NT2/D1 (cell line): ENCODE data around the gene PDS5A.
A peak's percentile ranks its signal among the peaks of the same experiment; 100 is the strongest.
"Not testable (repeated sequence)": the region's sequence is repeated elsewhere in the genome, so short reads cannot be mapped to it uniquely, and the experiment has no call there.

ENCODE experiments used
- DNase-seq: peaks from one replicate; pipeline ENCODE4 v3.0.0-alpha.2; 2011; ENCODE audit warnings: low read depth, low spot score
- H3K27me3 ChIP-seq: 2 replicates; pipeline ENCODE4 v1.6.0; 2011; ENCODE audit warnings: mild to moderate bottlenecking; ENCODE audit not compliant: insufficient read length, insufficient read depth
- H3K36me3 ChIP-seq: 2 replicates; pipeline ENCODE4 v1.6.1; 2011; ENCODE audit warnings: mild to moderate bottlenecking, low read length, mixed read lengths; ENCODE audit not compliant: insufficient read depth, insufficient read length
- H3K4me1 ChIP-seq: 2 replicates; pipeline ENCODE4 v1.5.1; 2011; ENCODE audit not compliant: insufficient read depth, insufficient read length
- H3K4me3 ChIP-seq: 2 replicates; pipeline ENCODE4 v1.5.1; 2011; ENCODE audit warnings: low read depth; ENCODE audit not compliant: insufficient read length
- H3K9ac ChIP-seq: 2 replicates; pipeline ENCODE4 v1.6.0; 2011; ENCODE audit warnings: low read depth; ENCODE audit not compliant: insufficient read length
- H3K9me3 ChIP-seq: 2 replicates; pipeline ENCODE4 v1.5.1; 2011; ENCODE audit warnings: mild to moderate bottlenecking, low read length; ENCODE audit not compliant: insufficient read depth
- SUZ12 ChIP-seq: IDR thresholded peaks from 2 replicates; pipeline ENCODE4 v1.6.1; 2011; ENCODE audit not compliant: insufficient read length, insufficient read depth; ENCODE audit errors: extremely low read depth
- YY1 ChIP-seq: IDR thresholded peaks from 2 replicates; pipeline ENCODE4 v1.6.1; 2011; ENCODE audit not compliant: insufficient read length, insufficient read depth
- ZNF274 ChIP-seq: IDR thresholded peaks from 2 replicates; pipeline ENCODE4 v1.6.1; 2011; ENCODE audit warnings: mild to moderate bottlenecking, low read depth, low read length

PDS5A gene

DNA sequence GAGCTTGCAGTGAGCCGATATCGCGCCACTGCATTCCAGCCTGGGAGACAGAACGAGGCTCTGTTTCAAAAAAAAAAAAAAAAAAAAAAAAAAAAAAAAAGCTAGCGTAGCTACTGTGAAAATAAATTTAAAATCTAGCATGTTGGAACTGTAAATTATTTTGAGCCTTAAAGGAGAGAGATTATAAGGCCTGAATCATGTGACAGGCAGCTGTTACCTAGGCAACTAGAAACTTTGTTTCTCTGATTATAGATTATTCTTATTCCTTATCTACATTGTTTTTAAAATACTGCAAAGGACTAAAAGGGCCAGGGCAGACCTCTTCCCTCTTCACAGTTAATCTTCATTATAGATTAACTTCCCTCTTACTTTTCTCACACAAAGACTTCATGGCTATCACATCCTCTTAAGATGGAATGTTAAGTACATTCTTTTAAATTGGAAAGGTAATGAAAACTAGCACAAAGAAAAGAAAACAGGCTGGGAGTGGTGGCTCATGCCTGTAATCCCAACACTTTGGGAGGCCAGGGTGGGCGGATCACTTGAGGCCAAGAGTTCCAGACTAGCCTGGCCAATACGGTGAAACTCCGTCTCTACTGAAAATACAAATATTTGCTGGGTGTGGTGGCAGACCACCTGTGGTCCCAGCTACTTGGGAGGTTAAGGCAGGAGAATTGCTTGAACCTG is 21.1 kb upstream of the PDS5A start:
- Histone ChIP-seq H3K4me3 (no peak overlapping the region), H3K27me3 (no peaks in the 10 kb centered on the region), H3K9ac (no peak overlapping the region), H3K36me3 (no peaks in the 10 kb centered on the region), H3K9me3 (no peaks in the 10 kb centered on the region), H3K4me1 (no peaks in the 10 kb centered on the region)
- DNase-seq, result no peak
- no peak for TF ChIP-seq SUZ12
- TF ChIP-seq ZNF274, result no peak
- TF ChIP-seq YY1, result no peak

- H3K4me3 ChIP-seq, result no peak overlapping the region
- DNase-seq, result no peak
- H3K27me3 ChIP-seq, result no peaks in the 10 kb centered on the region
- TF ChIP-seq ZNF274 (no peak), SUZ12 (no peak), YY1 (no peak)
- H3K9ac ChIP-seq, result no peak overlapping the region
- no peaks in the 10 kb centered on the region for H3K4me1 ChIP-seq
- H3K36me3 ChIP-seq, result no peaks in the 10 kb centered on the region
- no peaks in the 10 kb centered on the region for H3K9me3 ChIP-seq
Observed at GRCh38 chr4:39996811-39997210, 19.1 kb upstream of the PDS5A start.

- TF ChIP-seq YY1, result no peak
- no peak for TF ChIP-seq ZNF274
- TF ChIP-seq SUZ12, result no peak
- H3K9ac ChIP-seq, result no peak overlapping the region
- H3K27me3 ChIP-seq, result no peaks in the 10 kb centered on the region
- no peaks in the 10 kb centered on the region for H3K4me1 ChIP-seq
- H3K9me3 ChIP-seq, result no peaks in the 10 kb centered on the region
- no peaks in the 10 kb centered on the region for H3K36me3 ChIP-seq
- DNase-seq, result no peak
- H3K4me3 ChIP-seq, result no peak overlapping the region
Observed at GRCh38 chr4:39994406-39994805, 16.7 kb upstream of the PDS5A start.

GRCh38 chr4:39989381-39989780 is 11.7 kb upstream of the PDS5A start:
- H3K4me3 ChIP-seq, H3K9me3 ChIP-seq, DNase-seq, H3K36me3 ChIP-seq, H3K4me1 ChIP-seq, H3K9ac ChIP-seq, H3K27me3 ChIP-seq: not testable (repeated sequence)

GRCh38 chr4:39987485-39987884 is 9.8 kb upstream of the PDS5A start:
- H3K4me1 ChIP-seq, result no peaks in the 10 kb centered on the region
- no peaks in the 10 kb centered on the region for H3K27me3 ChIP-seq
- no peaks in the 10 kb centered on the region for H3K9me3 ChIP-seq

DNA sequence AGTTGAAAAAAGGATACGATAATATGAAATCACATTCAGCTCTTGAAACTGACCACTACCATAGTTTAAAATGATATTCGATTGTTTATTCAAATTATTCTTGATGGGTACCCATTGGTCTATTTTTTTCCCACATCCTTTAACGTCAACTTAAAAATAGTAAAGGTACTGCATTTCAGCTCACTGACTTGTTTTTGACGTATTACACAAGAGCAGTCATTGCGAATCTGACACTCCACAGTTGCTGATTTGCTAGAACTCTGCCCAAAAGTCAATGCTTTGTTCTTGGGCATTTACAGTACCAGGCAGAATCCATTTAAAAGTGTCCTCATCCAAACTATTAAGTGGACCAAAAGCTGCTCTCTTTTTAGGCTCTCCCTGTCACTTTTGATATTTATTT is 1.2 kb upstream of the PDS5A start:
- H3K4me3 ChIP-seq, result no peak overlapping the region
- H3K9ac ChIP-seq, result no peak overlapping the region
- no peaks in the 10 kb centered on the region for H3K27me3 ChIP-seq
- no peak for TF ChIP-seq ZNF274
- TF ChIP-seq YY1, result no peak
- no peak for TF ChIP-seq SUZ12
- no peak for DNase-seq
- H3K36me3 ChIP-seq, result peaks cover 21% of the 10 kb centered on the region
- H3K4me1 ChIP-seq, result no peaks in the 10 kb centered on the region
- 0 out of 2 replicates have a peak, but pooled peaks cover 5% of the 10 kb centered on the region for H3K9me3 ChIP-seq

More at GRCh38 chr4:39987485-39987884, 9.8 kb upstream of the PDS5A start:
- Histone ChIP-seq H3K36me3 (no peaks in the 10 kb centered on the region), H3K4me3 (no peak overlapping the region), H3K9ac (no peak overlapping the region)
- no peak for DNase-seq
- TF ChIP-seq ZNF274, result no peak
- no peak for TF ChIP-seq YY1
- no peak for TF ChIP-seq SUZ12

DNA sequence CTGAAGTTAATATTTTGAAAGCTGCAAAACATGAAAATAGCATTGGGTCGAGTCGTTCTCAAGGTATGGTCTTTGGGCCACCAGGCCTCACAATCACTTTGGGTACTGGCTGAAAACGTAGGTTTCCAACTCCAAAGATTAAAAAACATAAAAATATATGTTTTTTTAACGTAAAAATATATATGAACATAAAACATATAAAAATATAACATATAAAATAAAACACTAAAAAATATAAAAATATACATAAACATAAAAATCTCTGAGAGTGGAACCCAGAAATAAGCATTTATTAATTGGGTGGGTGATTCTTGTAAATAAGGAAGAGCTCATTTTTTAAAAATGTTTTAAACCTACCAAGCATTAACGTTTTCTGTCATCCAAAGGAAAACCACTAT is 666 bp upstream of the PDS5A start:
- Histone ChIP-seq H3K36me3 (peaks cover 25% of the 10 kb centered on the region), H3K4me1 (no peaks in the 10 kb centered on the region), H3K4me3 (no peak overlapping the region), H3K9me3 (0 out of 2 replicates have a peak, but pooled peaks cover 5% of the 10 kb centered on the region), H3K27me3 (no peaks in the 10 kb centered on the region), H3K9ac (peak overlapping the region; percentile 89)
- TF ChIP-seq ZNF274, result no peak
- no peak for TF ChIP-seq YY1
- DNase-seq, result no peak

- Histone ChIP-seq H3K4me3 (peak overlapping the region; percentile 80), H3K27me3 (no peaks in the 10 kb centered on the region)
- no peak for DNase-seq
Observed at GRCh38 chr4:39976945-39977488, 694 bp downstream of the PDS5A start.

More at GRCh38 chr4:39976945-39977488, 694 bp downstream of the PDS5A start:
- H3K9ac ChIP-seq, result peak overlapping the region; percentile 89
- TF ChIP-seq SUZ12, result no peak
- TF ChIP-seq YY1, result no peak
- TF ChIP-seq ZNF274, result no peak
- H3K4me1 ChIP-seq, result no peaks in the 10 kb centered on the region
- H3K36me3 ChIP-seq, result peaks cover 31% of the 10 kb centered on the region
- 0 out of 2 replicates have a peak, but pooled peaks cover 5% of the 10 kb centered on the region for H3K9me3 ChIP-seq
